Activated T-helper 1 cell treated with Interleukin-2 at 50 U/mL for 16 hours (primary cell): ENCODE measurements around the gene PRKCB.
"Not testable (repeated sequence)": the region's sequence is repeated elsewhere in the genome, so short reads cannot be mapped to it uniquely, and the experiment has no call there.

Experiments
- DNase-seq: peaks from one replicate; pipeline ENCODE4 v3.0.0-alpha.2; 2020; ENCODE audit warnings: low read depth

Gene PRKCB

GRCh38 chr16:23902748-23903414 is 67.1 kb downstream of the PRKCB start:
- DNase-seq: no peak

- no peak for DNase-seq
These were observed 69.2 kb downstream of the PRKCB start for GRCh38 chr16:23905027-23905426.

- no peak for DNase-seq
These were observed 71.7 kb downstream of the PRKCB start for GRCh38 chr16:23907457-23907902.

- no peak for DNase-seq
These were observed 72.1 kb downstream of the PRKCB start for GRCh38 chr16:23907903-23908302.

GRCh38 chr16:23908790-23909189 is 73.0 kb downstream of the PRKCB start:
- DNase-seq: no peak

GRCh38 chr16:23909792-23910418 is 74.1 kb downstream of the PRKCB start:
- DNase-seq: no peak

- no peak for DNase-seq
These were observed 79.3 kb downstream of the PRKCB start for GRCh38 chr16:23914946-23915530.

GRCh38 chr16:23916552-23916951 is 80.8 kb downstream of the PRKCB start:
- DNase-seq: not testable (repeated sequence)

- DNase-seq: no peak
These were observed 81.8 kb downstream of the PRKCB start for GRCh38 chr16:23917621-23918020.

- DNase-seq: no peak
These were observed 84.7 kb downstream of the PRKCB start for GRCh38 chr16:23920446-23920845.

- DNase-seq: no peak
These were observed 85.1 kb downstream of the PRKCB start for GRCh38 chr16:23920899-23921298.

- DNase-seq: no peak
These were observed 86.6 kb downstream of the PRKCB start for GRCh38 chr16:23922406-23922805.

- no peak for DNase-seq
These were observed 88.3 kb downstream of the PRKCB start for GRCh38 chr16:23924128-23924527.

- no peak for DNase-seq
These were observed 92.0 kb downstream of the PRKCB start for GRCh38 chr16:23927796-23928195.

- DNase-seq: no peak
These were observed 93.5 kb downstream of the PRKCB start for GRCh38 chr16:23929237-23929636.

- no peak for DNase-seq
These were observed 94.1 kb downstream of the PRKCB start for GRCh38 chr16:23929856-23930255.

- no peak for DNase-seq
These were observed 95.0 kb downstream of the PRKCB start for GRCh38 chr16:23930791-23931190.

- DNase-seq: no peak
These were observed 95.4 kb downstream of the PRKCB start for GRCh38 chr16:23931199-23931598.

- not testable (repeated sequence) for DNase-seq
These were observed 97.9 kb downstream of the PRKCB start for GRCh38 chr16:23933650-23934049.

- no peak for DNase-seq
These were observed 98.9 kb downstream of the PRKCB start for GRCh38 chr16:23934610-23935236.

- DNase-seq: no peak
These were observed 104.3 kb downstream of the PRKCB start for GRCh38 chr16:23940111-23940510.

- DNase-seq: no peak
These were observed 105.2 kb downstream of the PRKCB start for GRCh38 chr16:23941025-23941424.

- no peak for DNase-seq
These were observed 106.3 kb downstream of the PRKCB start for GRCh38 chr16:23941963-23942564.
